HepG2 (cell line): ENCODE measurements around the gene MFSD2A. TPM values are rescaled to one million over a fixed set of nuclear protein-coding genes. Genes with fewer than 3 reads are reported as not detected.

ENCODE experiments used
- ATAC-seq: fragments of 200-7000 bp; cut with Tn5 transposase; 3 replicates; pipeline ENCODE4 v1.9.1; 2020; ENCODE audit warnings: mild to moderate bottlenecking, moderate library complexity
- BruUV-seq: library from RNA; stranded (reverse); fragments of 400-500 nt; replicated peaks from 2 replicates; lab custom pipeline; 2021; lab: Mats Ljungman, UMichigan
- CTCF ChIA-PET: fragments of 300-600 bp; formaldehyde crosslinking; extraction: SDS; loops from one replicate; lab custom pipeline; 2021; ENCODE audit warnings: low total read pairs, inconsistent platforms, low intra/inter-chr PET ratio; lab: Yijun Ruan, JAX
- POLR2A ChIA-PET: fragments of 350-600 bp; sonication (Branson Sonifier 250); formaldehyde crosslinking; loops from one replicate; lab custom pipeline; 2020; ENCODE audit warnings: antibody characterized with exemption, inconsistent platforms; lab: Yijun Ruan, JAX
- DNase-seq: peaks from one replicate; pipeline ENCODE4 v3.0.0-alpha.2; 2015; ENCODE audit warnings: low spot score
- FAIRE-seq: peaks from 3 replicates; lab custom pipeline; 2011; peaks lifted over from hg19 to GRCh38; lab: Jason Lieb, UNC
- H2AFZ ChIP-seq: one replicate; pipeline ENCODE4 v1.6.1; 2011; ENCODE audit warnings: low read length, inconsistent platforms
- H3K27ac ChIP-seq: fragments of 300-600 bp; 3 replicates; pipeline ENCODE4 v1.8.0; 2011; ENCODE audit warnings: mixed run types, mild to moderate bottlenecking, mixed read lengths, low read length, inconsistent platforms; ENCODE audit not compliant: insufficient read depth; ENCODE audit errors: extremely low read length
- H3K27me3 ChIP-seq, 2 experiments: fragments of 200-600 bp in 1 of 2; 2 replicates in 1 of 2; 3 replicates in 1 of 2; pipeline versions ENCODE4 v1.6.0 to v1.8.0; 2011; ENCODE audit warnings: low read length in 2 of 2, mild to moderate bottlenecking in 2 of 2, moderate library complexity in 2 of 2, inconsistent platforms in 1 of 2; ENCODE audit not compliant: insufficient read depth in 2 of 2, control insufficient read depth in 1 of 2
- H3K36me3 ChIP-seq, 2 experiments: fragments of 200-600 bp in 1 of 2; replicated peaks in 1 of 2; 2 replicates in 1 of 2; 3 replicates in 1 of 2; pipeline versions ENCODE4 v1.5.1 to v1.8.0; 2011; ENCODE audit warnings: low read length in 2 of 2, inconsistent platforms in 1 of 2; ENCODE audit not compliant: insufficient read depth in 2 of 2, control insufficient read depth in 1 of 2
- H3K4me1 ChIP-seq: 2 replicates; pipeline ENCODE4 v1.5.1; 2012; ENCODE audit warnings: low read length, inconsistent platforms; ENCODE audit not compliant: insufficient read depth
- H3K4me2 ChIP-seq: 2 replicates; pipeline ENCODE4 v1.6.0; 2011; ENCODE audit warnings: low read depth, low read length, inconsistent platforms
- H3K4me3 ChIP-seq, 3 experiments: fragments of 200-600 bp in 1 of 3; sonication (generic), shearing (Covaris generic) in 1 of 3; replicated peaks in 1 of 3; 2 replicates each; pipeline ENCODE4 v1.5.1; 2011 to 2016; ENCODE audit warnings: low read length in 3 of 3, inconsistent platforms in 2 of 3, low read depth in 2 of 3, mild to moderate bottlenecking in 2 of 3, control low read depth in 1 of 3, mixed read lengths in 1 of 3; ENCODE audit not compliant: insufficient read depth in 1 of 3
- H3K79me2 ChIP-seq: one replicate; pipeline ENCODE4 v1.6.1; 2011; ENCODE audit warnings: low read length, inconsistent platforms; ENCODE audit not compliant: insufficient read depth
- H3K9ac ChIP-seq: 2 replicates; pipeline ENCODE4 v1.6.0; 2011; ENCODE audit warnings: mild to moderate bottlenecking, low read depth, low read length, inconsistent platforms; ENCODE audit not compliant: insufficient read depth
- H3K9me3 ChIP-seq: 2 replicates; pipeline ENCODE4 v1.5.1; 2012; ENCODE audit warnings: mild to moderate bottlenecking, low read length
- H4K20me1 ChIP-seq: 2 replicates; pipeline ENCODE4 v1.6.0; 2011; ENCODE audit warnings: inconsistent platforms, mild to moderate bottlenecking, low read length, moderate library complexity; ENCODE audit not compliant: insufficient read depth
- HNF4A ChIP-seq: sonication (generic); formaldehyde crosslinking; IDR thresholded peaks from 2 replicates; pipeline ENCODE4 v1.4.0; 2020; ENCODE audit warnings: missing genetic modification reagents
- SRSF9 ChIP-seq: fragments of 200-400 bp; formaldehyde crosslinking; IDR thresholded peaks from 2 replicates; pipeline ENCODE4 v1.6.1; 2018; ENCODE audit warnings: borderline replicate concordance, mild to moderate bottlenecking, low read depth, low read length; ENCODE audit not compliant: insufficient read depth, poor library complexity, severe bottlenecking
- ZNF761 ChIP-seq: sonication (generic); formaldehyde crosslinking; conservative IDR thresholded peaks from 2 replicates; pipeline ENCODE4 v1.4.0; 2020; ENCODE audit warnings: mild to moderate bottlenecking, missing genetic modification reagents
- WGBS: methylation state at CpG from one replicate; pipeline ENCODE4 v1.1.6; 2017; ENCODE audit warnings: low lambda C conversion rate; 5-methylcytosine and 5-hydroxymethylcytosine counted together
- in situ Hi-C: cut with HindIII; loops from 2 replicates; pipeline ENCODE4 v1.10.0; 2017; ENCODE audit warnings: low pct_unique_long_range_greater_than_20kb; ENCODE audit not compliant: extremely low pct_ligation_motif_present
- intact Hi-C: fragments of 100-400 bp; cut with micrococcal nuclease; formaldehyde crosslinking; loops from one replicate; pipeline ENCODE4 v1.10.0; 2022; ENCODE audit not compliant: unreplicated experiment
- polyA plus RNA-seq, 8 experiments: library from polyadenylated mRNA; depleted of rRNA in 3 of 8; stranded (reverse) in 7 of 8; unstranded in 1 of 8; fragments of >200 nt; fragmentation: Illumina TruSeq in 4 of 8; extraction: Trizol in 4 of 8; gene quantifications; 2 replicates each; pipeline versions ENCODE4 v1.2.1 to v1.2.3, GENCODE V29; 2011 to 2016; ENCODE audit warnings: low read depth in 4 of 8, missing spikeins in 1 of 8, mixed read lengths in 1 of 8; ENCODE audit not compliant: insufficient read depth in 1 of 8
- total RNA-seq, 5 experiments: library from RNA; depleted of rRNA; stranded (reverse); fragments of >200 nt; fragmentation: Illumina TruSeq; extraction: Trizol; gene quantifications; 2 replicates each; pipeline ENCODE4 v1.2.3, GENCODE V29; 2016; ENCODE audit warnings: low read depth in 1 of 5

The MFSD2A gene
- total and polyA plus RNA-seq, 2 of the 13 experiments (the other 11 are each of a cell fraction or from before 2014, with no cell fraction given), result 0.08 TPM; not detected in 1

GRCh38 chr1:39936724-39937491 is 18.0 kb upstream of the MFSD2A start:
- Histone ChIP-seq H4K20me1 (no peaks in the 10 kb centered on the region), H3K4me2 (no peak overlapping the region), H3K9ac (no peak overlapping the region), H3K79me2 (no peaks in the 10 kb centered on the region), H3K36me3 (no peaks in the 10 kb centered on the region), H3K27ac (no peak overlapping the region), H3K4me1 (peaks cover 20% of the 10 kb centered on the region), H2AFZ (no peak overlapping the region), H3K27me3 (peaks cover 0 to 3% of the 10 kb centered on the region in 2 experiments; a peak in 2 of 5 replicates), H3K4me3 (no peak overlapping the region), H3K9me3 (no peaks in the 10 kb centered on the region)
- ChIA-PET CTCF (no interaction called here), POLR2A (no interaction called here)
- DNase-seq (no peak), ATAC-seq (no peak), FAIRE-seq (no peak)
- WGBS, result 75% methylated on average over 2 of the region's 2 CpGs
- TF ChIP-seq SRSF9 (no peak), HNF4A (CRISPR knock-in tag) (peak; percentile 48; the same call in 1 of the 2 replicates)
- in situ Hi-C loops, result no loop called here
- BruUV-seq, result no TSS peak
- intact Hi-C loops, result no loop called here

DNA sequence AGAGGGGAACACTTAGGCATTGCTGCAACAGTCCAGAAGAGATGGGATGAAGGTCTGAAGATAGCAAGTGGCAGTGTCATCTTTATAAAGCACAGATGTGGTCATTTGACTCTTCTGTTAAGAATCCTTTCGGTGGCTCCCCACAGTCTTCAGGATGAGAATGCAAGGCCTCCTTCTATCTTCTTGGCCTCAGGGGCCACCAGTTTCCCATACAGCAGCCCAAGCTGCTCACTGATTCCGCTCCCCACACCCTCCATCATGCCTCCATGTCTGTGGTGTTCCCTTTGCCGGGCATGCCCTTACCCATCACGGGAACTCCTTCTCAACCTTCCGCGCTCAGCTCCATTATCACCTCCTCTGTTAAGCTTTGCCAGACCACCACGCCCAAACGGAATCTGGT is 16.1 kb upstream of the MFSD2A start:
- WGBS, result 82% methylated on average over 8 of the region's 8 CpGs
- intact Hi-C loops, result no loop called here
- H3K79me2 ChIP-seq, result no peaks in the 10 kb centered on the region
- no peaks in the 10 kb centered on the region for H3K36me3 ChIP-seq
- POLR2A ChIA-PET, result no interaction called here
- FAIRE-seq (no peak), DNase-seq (no peak), ATAC-seq (no peak)
- no peak overlapping the region for H3K27ac ChIP-seq
- in situ Hi-C loops, result no loop called here
- H3K27me3 ChIP-seq, result peaks cover 0 to 10% of the 10 kb centered on the region in 2 experiments; a peak in 2 of 5 replicates
- H3K4me2 ChIP-seq, result no peak overlapping the region
- TF ChIP-seq ZNF761 (CRISPR knock-in tag), result no peak
- CTCF ChIA-PET, result no interaction called here
- no peaks in the 10 kb centered on the region for H4K20me1 ChIP-seq
- no peak overlapping the region for H2AFZ ChIP-seq
- no peak overlapping the region for H3K9ac ChIP-seq
- BruUV-seq, result no TSS peak
- peaks cover 12% of the 10 kb centered on the region for H3K4me1 ChIP-seq
- H3K4me3 ChIP-seq, result no peak overlapping the region
- H3K9me3 ChIP-seq, result no peaks in the 10 kb centered on the region
